ENCODE measurements around the gene DNAH2. TPM values are rescaled to one million over a fixed set of nuclear protein-coding genes. Genes with fewer than 3 reads are reported as not detected.

The DNAH2 gene
- total and polyA plus RNA-seq, 12 donors = under 0.01 to 0.30 (median 0.03) TPM; not detected in 3

GRCh38 chr17:7780736-7781135 is 63.2 kb downstream of the DNAH2 start:
- H3K4me1 ChIP-seq = no peaks in the 10 kb centered on the region
- no peak overlapping the region for H3K4me3 ChIP-seq
- H3K36me3 ChIP-seq = no peaks in the 10 kb centered on the region
- peaks cover 0 to 45% (median 6%) of the 10 kb centered on the region in 7 donors for H3K27me3 ChIP-seq
- WGBS, 2 donors = 91 to 94% methylated on average over 10 of the region's 10 CpGs
- ATAC-seq (no peak), DNase-seq (no peak)
- no peak for TF ChIP-seq CTCF (IDR thresholded peaks at IDR 0.05)
- no peaks in the 10 kb centered on the region for H3K9me3 ChIP-seq
- intact Hi-C loops (cut with DNase I) = no loop called here
- no peak overlapping the region for H3K27ac ChIP-seq

- H3K27me3 ChIP-seq = peaks cover 0 to 43% (median 6%) of the 10 kb centered on the region in 7 donors
- DNase-seq = no peak
- H3K4me3 ChIP-seq = no peak overlapping the region
- no peaks in the 10 kb centered on the region for H3K36me3 ChIP-seq
- no peak for TF ChIP-seq CTCF (IDR thresholded peaks at IDR 0.05)
- WGBS, 2 donors = 70 to 72% methylated on average over 6 of the region's 6 CpGs
- intact Hi-C loops (cut with DNase I) = no loop called here
- no peak overlapping the region for H3K27ac ChIP-seq
- no peaks in the 10 kb centered on the region for H3K4me1 ChIP-seq
- H3K9me3 ChIP-seq = no peaks in the 10 kb centered on the region
- no peak for ATAC-seq
These were observed 63.9 kb downstream of the DNAH2 start for GRCh38 chr17:7781429-7781828.

- no peak for ATAC-seq
- no peaks in the 10 kb centered on the region for H3K4me1 ChIP-seq
- no peaks in the 10 kb centered on the region for H3K36me3 ChIP-seq
- peaks cover 0 to 39% (median 6%) of the 10 kb centered on the region in 7 donors for H3K27me3 ChIP-seq
- 61 to 70% methylated on average over 2 of the region's 2 CpGs for whole genome bisulfite sequencing, 2 donors
- no peak overlapping the region for H3K27ac ChIP-seq
- H3K4me3 ChIP-seq = no peak overlapping the region
- no peak for TF ChIP-seq CTCF (IDR thresholded peaks at IDR 0.05)
- no peaks in the 10 kb centered on the region for H3K9me3 ChIP-seq
- no peak for DNase-seq
- intact Hi-C loops (cut with DNase I) = no loop called here
These were observed 64.7 kb downstream of the DNAH2 start for GRCh38 chr17:7782240-7782639.

GRCh38 chr17:7786866-7787265 is 69.3 kb downstream of the DNAH2 start:
- DNase-seq (no peak), ATAC-seq (no peak)
- H3K4me3 ChIP-seq = no peak overlapping the region
- H3K27ac ChIP-seq = no peak overlapping the region
- WGBS, 2 donors = 77% methylated on average over 21 of the region's 21 CpGs
- H3K27me3 ChIP-seq = peaks cover 0 to 17% (median 0%) of the 10 kb centered on the region in 7 donors
- no peaks in the 10 kb centered on the region for H3K4me1 ChIP-seq
- H3K36me3 ChIP-seq = no peaks in the 10 kb centered on the region
- no peak for TF ChIP-seq CTCF (IDR thresholded peaks at IDR 0.05)
- intact Hi-C loops (cut with DNase I) = no loop called here
- H3K9me3 ChIP-seq = no peaks in the 10 kb centered on the region

All from heart right ventricle (tissue), 16 donors.